ENCODE results near the gene MKLN1.

DNA sequence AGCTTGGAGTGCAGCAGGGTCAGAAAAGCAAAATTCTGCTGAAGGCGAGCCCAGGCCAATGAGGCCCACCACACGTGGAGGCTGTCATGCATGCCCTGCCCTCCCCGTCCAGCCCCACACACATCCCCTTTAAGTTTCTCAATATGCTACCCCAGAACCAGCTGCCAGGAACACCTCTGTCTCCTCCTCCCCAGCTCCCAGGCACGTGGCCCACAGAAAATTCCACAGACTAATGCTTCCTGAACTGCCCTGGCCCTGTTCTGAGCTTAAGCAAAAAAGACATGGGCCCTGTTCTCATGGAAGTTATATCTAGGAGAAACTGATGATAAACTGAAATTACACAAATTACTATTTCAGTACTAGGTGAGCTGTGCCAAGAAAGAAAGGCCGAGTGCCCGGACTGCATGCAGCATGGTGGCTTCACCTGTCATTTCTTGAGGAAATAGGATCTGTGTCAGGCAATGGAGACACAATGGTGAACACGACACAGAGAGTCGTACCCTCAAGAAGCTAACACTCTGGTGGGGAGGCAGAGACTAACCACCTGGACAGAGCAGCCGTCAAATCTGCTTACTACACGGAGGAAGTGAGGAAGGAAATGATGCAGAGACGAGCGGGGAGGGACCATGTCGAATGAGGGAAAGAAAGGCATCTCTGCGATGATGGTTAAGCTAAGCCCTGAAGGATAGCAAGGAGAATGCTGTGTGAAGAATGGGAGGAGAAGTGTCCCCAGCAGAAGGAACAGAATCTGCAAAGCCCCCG lies 184.3 kb downstream of the MKLN1 start:
- no peak for TF ChIP-seq EP300 (IDR thresholded peaks at IDR 0.05)
- TF ChIP-seq, protein P1, sequence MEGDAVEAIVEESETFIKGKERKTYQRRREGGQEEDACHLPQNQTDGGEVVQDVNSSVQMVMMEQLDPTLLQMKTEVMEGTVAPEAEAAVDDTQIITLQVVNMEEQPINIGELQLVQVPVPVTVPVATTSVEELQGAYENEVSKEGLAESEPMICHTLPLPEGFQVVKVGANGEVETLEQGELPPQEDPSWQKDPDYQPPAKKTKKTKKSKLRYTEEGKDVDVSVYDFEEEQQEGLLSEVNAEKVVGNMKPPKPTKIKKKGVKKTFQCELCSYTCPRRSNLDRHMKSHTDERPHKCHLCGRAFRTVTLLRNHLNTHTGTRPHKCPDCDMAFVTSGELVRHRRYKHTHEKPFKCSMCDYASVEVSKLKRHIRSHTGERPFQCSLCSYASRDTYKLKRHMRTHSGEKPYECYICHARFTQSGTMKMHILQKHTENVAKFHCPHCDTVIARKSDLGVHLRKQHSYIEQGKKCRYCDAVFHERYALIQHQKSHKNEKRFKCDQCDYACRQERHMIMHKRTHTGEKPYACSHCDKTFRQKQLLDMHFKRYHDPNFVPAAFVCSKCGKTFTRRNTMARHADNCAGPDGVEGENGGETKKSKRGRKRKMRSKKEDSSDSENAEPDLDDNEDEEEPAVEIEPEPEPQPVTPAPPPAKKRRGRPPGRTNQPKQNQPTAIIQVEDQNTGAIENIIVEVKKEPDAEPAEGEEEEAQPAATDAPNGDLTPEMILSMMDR (IDR thresholded peaks at IDR 0.05), result no peak
- TF ChIP-seq POLR2AphosphoS5 (IDR thresholded peaks at IDR 0.05), result no peak
